ENCODE results near the gene SCUBE1. TPM values are rescaled to one million over a fixed set of nuclear protein-coding genes. Genes with fewer than 3 reads are reported as not detected.

SCUBE1 gene
- total RNA-seq, 1 donor from 2014 or later: 2.9 TPM

GRCh38 chr22:43272301-43272700 lies 70.9 kb downstream of the SCUBE1 start:
- Histone ChIP-seq H3K4me3 (no peak overlapping the region), H3K27me3 (no peaks in the 10 kb centered on the region), H3K36me3 (no peaks in the 10 kb centered on the region), H3K9me3 (no peaks in the 10 kb centered on the region), H3K4me1 (no peaks in the 10 kb centered on the region), H3K27ac (no peak overlapping the region)
- no peak for DNase-seq (ENCODE audit: low spot score in 2 of 2)
- intact Hi-C loops (cut with DNase I): no loop called here
- TF ChIP-seq, protein P1, sequence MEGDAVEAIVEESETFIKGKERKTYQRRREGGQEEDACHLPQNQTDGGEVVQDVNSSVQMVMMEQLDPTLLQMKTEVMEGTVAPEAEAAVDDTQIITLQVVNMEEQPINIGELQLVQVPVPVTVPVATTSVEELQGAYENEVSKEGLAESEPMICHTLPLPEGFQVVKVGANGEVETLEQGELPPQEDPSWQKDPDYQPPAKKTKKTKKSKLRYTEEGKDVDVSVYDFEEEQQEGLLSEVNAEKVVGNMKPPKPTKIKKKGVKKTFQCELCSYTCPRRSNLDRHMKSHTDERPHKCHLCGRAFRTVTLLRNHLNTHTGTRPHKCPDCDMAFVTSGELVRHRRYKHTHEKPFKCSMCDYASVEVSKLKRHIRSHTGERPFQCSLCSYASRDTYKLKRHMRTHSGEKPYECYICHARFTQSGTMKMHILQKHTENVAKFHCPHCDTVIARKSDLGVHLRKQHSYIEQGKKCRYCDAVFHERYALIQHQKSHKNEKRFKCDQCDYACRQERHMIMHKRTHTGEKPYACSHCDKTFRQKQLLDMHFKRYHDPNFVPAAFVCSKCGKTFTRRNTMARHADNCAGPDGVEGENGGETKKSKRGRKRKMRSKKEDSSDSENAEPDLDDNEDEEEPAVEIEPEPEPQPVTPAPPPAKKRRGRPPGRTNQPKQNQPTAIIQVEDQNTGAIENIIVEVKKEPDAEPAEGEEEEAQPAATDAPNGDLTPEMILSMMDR (IDR thresholded peaks at IDR 0.05): no peak

- TF ChIP-seq, protein P1 (IDR thresholded peaks at IDR 0.05): no peak
- Histone ChIP-seq H3K4me3 (no peak overlapping the region), H3K4me1 (no peaks in the 10 kb centered on the region), H3K27ac (no peak overlapping the region), H3K27me3 (no peaks in the 10 kb centered on the region), H3K36me3 (no peaks in the 10 kb centered on the region), H3K9me3 (no peaks in the 10 kb centered on the region)
- no peak for DNase-seq (ENCODE audit: low spot score in 2 of 2)
- intact Hi-C loops (cut with DNase I): no loop called here
Observed at GRCh38 chr22:43270949-43271348, 72.2 kb downstream of the SCUBE1 start.

GRCh38 chr22:43270314-43270908 lies 72.8 kb downstream of the SCUBE1 start:
- TF ChIP-seq, protein P1 (IDR thresholded peaks at IDR 0.05): no peak
- Histone ChIP-seq H3K27ac (no peak overlapping the region), H3K4me1 (no peaks in the 10 kb centered on the region), H3K4me3 (no peak overlapping the region), H3K36me3 (no peaks in the 10 kb centered on the region), H3K27me3 (no peaks in the 10 kb centered on the region), H3K9me3 (no peaks in the 10 kb centered on the region)
- no peak for DNase-seq (ENCODE audit: low spot score in 2 of 2)
- intact Hi-C loops (cut with DNase I): no loop called here

DNA sequence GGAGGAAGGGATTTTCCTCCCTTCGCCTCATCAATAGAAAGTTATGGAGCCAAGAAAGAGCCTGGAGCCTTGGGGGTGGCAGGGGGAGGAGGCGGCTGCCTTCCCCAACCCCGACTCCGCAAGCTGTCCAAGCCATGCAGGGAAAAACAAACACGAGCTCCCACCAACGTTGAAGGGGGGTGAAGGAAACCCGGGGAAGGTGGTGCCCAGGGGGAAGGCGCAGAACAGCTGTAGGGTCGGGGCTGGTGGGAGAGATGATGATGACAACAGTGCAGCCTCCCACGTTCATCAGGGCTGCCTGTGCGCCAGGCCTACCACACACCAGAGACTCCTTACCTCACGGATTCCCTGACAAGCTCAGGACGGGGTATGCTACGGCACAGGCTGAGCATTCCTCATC lies 73.5 kb downstream of the SCUBE1 start:
- TF ChIP-seq, protein P1 (IDR thresholded peaks at IDR 0.05): no peak
- intact Hi-C loops (cut with DNase I): no loop called here
- Histone ChIP-seq H3K4me3 (no peak overlapping the region), H3K4me1 (no peaks in the 10 kb centered on the region), H3K36me3 (no peaks in the 10 kb centered on the region), H3K27ac (no peak overlapping the region), H3K27me3 (peaks cover under 1% of the 10 kb centered on the region), H3K9me3 (no peaks in the 10 kb centered on the region)
- DNase-seq (ENCODE audit: low spot score in 2 of 2): no peak

GRCh38 chr22:43269246-43269645 lies 73.9 kb downstream of the SCUBE1 start:
- Histone ChIP-seq H3K27ac (no peak overlapping the region), H3K9me3 (no peaks in the 10 kb centered on the region), H3K36me3 (no peaks in the 10 kb centered on the region), H3K4me3 (no peak overlapping the region), H3K27me3 (peaks cover 5% of the 10 kb centered on the region), H3K4me1 (peaks cover 0 to under 1% of the 10 kb centered on the region in 2 donors)
- no peak for DNase-seq (ENCODE audit: low spot score in 2 of 2)
- TF ChIP-seq, protein P1 (IDR thresholded peaks at IDR 0.05): no peak
- intact Hi-C loops (cut with DNase I): no loop called here
